Measurements from ENCODE around the gene CFAP61.

Gene CFAP61

GRCh38 chr20:20174089-20174835 lies 121.9 kb downstream of the CFAP61 start:
- no peak for DNase-seq (ENCODE audit: low read depth)

DNA sequence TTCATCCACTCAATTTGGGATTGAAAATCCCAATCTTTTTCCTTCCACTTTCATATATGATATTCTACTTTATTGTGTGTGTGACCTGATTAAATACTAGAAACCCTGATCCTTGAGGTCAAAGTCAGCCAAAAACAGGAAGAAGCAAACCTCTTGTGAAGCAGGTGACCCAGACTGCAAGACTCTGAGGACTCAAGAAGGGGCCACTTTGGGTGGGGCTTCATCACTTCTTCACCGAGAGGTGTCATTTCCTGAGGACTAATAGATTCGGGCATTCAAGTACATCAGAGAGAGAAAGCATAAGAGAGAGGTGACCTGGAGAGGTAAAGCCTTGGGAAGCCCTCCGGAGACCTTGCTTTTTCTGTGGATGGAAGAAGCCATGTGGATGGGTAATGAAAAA lies 129.0 kb downstream of the CFAP61 start:
- DNase-seq (ENCODE audit: low read depth), result no peak

DNA sequence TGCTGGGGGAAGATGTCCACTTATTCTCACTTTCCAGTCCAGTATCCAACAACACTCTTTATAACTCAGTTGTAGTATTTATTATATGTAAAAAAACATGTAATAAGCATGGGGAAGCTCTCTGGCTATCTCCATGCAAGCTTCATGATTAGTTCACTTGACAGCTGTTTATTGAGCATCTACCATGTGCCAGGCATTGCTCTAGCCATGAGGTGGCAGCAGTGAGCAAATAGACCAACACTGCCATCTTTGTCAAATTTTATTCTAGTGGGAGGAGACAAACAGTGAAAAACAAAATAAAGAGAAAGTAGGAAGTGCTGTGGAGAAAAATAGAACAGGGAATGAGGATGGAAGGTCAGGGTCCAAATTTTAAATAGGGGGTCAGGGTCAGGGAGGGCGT lies 131.8 kb downstream of the CFAP61 start:
- peak; percentile 3 for DNase-seq (ENCODE audit: low read depth)

- DNase-seq (ENCODE audit: low read depth), result no peak
These were observed 132.4 kb downstream of the CFAP61 start for GRCh38 chr20:20184706-20185105.

DNA sequence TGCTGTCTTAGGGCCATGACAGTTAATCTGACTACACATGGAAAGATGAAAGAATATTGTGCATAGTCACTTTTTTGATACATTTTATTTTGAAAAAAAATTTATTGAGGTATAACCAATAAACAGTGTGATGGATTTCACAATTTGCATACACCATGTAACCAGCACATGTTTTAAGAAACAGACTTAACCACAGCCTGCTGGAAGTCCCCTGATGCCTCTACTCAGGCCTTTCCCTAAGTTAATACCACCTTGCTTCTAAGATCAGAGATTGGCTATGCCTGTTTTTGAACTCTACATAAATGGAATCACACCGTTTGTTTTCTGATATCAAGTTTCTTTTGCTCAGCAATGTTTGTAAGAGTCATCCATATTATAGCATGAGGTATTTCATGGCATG lies 136.3 kb downstream of the CFAP61 start:
- DNase-seq (ENCODE audit: low read depth), result no peak

GRCh38 chr20:20192366-20192765 lies 140.0 kb downstream of the CFAP61 start:
- no peak for DNase-seq (ENCODE audit: low read depth)

- no peak for DNase-seq (ENCODE audit: low read depth)
These were observed 142.8 kb downstream of the CFAP61 start for GRCh38 chr20:20195021-20195705.

DNA sequence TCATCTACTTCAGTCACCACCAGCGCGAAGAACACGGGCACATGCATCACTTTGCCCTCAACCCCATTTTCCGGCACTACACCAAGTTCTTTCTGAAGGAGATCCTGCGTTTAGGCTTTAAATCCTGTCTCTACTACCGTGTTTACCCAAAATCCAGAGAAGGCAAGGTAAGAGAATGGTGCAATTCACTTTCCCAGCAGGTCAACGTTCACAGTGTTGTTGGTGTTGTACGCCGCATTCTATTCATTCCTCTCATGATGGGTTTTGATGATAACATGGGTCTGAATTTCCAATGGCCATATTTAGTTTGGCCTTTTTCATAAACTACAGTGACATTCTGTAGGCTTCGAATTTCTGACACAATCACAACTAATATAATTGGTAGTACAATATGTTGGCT lies 144.3 kb downstream of the CFAP61 start:
- no peak for DNase-seq (ENCODE audit: low read depth)

- DNase-seq (ENCODE audit: low read depth), result no peak
These were observed 145.7 kb downstream of the CFAP61 start for GRCh38 chr20:20198011-20198410.

- DNase-seq (ENCODE audit: low read depth), result no peak
These were observed 147.2 kb downstream of the CFAP61 start for GRCh38 chr20:20199361-20200160.

DNA sequence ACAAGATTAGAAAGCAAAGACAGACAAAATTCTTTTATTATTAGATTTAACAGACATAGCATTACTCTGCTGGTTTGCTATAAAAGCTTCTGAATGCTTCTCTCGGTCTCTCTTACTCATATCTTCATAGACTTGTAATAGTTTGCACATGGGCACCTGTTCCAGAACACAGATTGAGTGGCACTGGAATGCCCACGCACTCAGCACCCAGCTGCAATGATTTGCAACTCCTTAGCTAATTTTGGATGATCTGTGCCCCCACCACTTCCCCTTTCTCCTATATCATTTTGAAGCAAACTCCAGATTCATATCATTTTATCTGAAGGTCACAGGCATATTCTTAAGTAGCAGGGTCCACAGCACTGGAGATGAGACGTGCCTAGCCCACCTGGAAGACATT lies 148.8 kb downstream of the CFAP61 start:
- DNase-seq (ENCODE audit: low read depth), result no peak

- DNase-seq (ENCODE audit: low read depth), result no peak
These were observed 149.3 kb downstream of the CFAP61 start for GRCh38 chr20:20201639-20202038.

DNA sequence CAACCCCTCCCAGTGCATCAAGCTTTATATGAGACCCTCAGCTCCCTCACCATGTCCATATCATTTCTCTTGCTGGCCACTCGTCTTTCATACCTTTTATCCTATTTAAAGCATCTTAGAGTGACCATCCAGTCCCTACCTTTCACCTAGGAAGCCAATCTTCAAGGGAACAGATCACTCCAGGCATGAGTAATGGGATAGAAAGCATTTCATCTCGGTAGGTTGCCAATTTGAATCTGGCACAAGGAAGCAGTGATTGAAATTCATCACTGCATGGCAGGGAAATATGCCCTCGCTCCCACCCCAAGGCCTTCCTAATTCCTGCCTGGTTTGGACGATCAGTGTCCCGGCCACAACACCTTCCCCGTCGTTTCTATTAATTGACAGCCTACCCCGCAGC lies 150.4 kb downstream of the CFAP61 start:
- no peak for DNase-seq (ENCODE audit: low read depth)

GRCh38 chr20:20203784-20204183 lies 151.5 kb downstream of the CFAP61 start:
- no peak for DNase-seq (ENCODE audit: low read depth)

GRCh38 chr20:20204256-20204655 lies 151.9 kb downstream of the CFAP61 start:
- no peak for DNase-seq (ENCODE audit: low read depth)

- no peak for DNase-seq (ENCODE audit: low read depth)
These were observed 153.0 kb downstream of the CFAP61 start for GRCh38 chr20:20205141-20205861.

DNA sequence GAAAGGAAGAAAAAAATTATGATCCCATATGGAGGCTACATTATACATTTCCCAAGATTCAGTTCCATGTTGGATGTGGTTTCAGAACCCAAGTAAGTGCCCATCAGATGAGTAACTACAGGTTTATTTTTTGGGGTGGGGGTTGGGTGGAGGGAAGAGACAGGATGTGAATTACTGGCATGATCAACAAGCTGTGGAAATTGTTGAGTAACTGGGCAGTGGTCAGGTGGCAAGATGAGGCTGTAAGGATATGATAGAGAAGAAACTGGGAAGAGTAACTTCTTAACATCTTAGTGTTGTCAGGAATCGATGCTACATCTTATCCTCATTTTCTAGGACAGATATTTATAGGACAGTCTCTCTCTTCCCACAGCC lies 153.5 kb downstream of the CFAP61 start:
- no peak for DNase-seq (ENCODE audit: low read depth)

DNA sequence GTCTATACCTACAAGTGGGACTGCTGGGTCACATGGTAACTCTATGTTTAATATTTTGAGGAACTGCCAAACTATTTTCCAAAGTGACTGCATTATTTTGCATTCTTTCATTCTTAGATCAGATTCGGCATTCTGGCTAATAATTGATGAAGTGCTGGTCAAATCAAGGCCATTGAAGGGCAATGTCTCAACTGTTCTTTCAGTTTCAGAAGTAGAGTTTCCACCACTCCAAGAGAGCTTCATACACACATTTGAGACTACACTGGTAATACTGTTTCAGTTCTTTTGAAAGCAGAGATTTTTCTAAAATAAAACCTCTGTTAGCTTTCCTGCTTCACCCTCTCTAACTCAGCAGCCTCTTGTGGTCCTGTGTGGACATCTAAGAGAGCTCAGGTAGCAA lies 154.5 kb downstream of the CFAP61 start:
- no peak for DNase-seq (ENCODE audit: low read depth)

DNA sequence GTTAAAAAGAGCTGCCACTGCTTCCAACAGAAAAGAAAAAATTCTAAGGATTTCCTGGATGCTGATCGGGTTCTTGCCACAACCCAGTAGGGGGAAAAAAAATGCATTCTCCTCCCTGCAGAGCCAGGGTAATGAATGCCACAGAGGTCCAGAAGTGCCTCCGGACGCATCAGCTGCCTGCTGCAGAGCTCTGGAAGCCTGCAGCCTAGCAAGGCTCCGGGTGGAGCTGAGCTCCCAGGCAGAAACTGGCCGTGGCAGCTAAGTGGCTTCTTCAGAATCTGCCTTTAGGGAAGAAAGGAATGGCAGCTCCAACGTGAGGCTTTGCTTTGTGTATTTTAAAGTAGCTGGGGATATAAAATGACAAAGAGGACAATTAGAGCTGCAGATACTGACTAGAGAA lies 155.0 kb downstream of the CFAP61 start:
- no peak for DNase-seq (ENCODE audit: low read depth)

DNA sequence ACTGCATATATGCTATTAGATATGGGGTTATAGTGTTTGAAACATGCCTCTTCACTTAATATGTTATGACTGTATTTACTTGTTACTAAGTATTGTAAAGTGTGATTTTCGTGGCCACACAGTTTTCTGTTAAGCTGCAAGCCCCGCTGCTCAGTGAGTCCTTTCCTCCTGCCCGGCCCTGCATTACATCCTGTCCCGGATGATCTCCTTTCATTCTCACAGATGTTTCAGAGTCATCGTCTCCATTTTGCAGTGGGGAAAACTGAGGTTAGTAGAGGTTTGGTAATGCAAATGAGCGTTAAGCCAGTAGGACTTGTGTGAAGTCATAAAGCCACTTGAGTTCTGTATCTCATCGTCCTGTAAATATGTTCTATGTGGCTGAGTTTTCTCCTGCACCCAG lies 155.5 kb downstream of the CFAP61 start:
- no peak for DNase-seq (ENCODE audit: low read depth)

GRCh38 chr20:20209684-20210083 lies 157.4 kb downstream of the CFAP61 start:
- no peak for DNase-seq (ENCODE audit: low read depth)

DNA sequence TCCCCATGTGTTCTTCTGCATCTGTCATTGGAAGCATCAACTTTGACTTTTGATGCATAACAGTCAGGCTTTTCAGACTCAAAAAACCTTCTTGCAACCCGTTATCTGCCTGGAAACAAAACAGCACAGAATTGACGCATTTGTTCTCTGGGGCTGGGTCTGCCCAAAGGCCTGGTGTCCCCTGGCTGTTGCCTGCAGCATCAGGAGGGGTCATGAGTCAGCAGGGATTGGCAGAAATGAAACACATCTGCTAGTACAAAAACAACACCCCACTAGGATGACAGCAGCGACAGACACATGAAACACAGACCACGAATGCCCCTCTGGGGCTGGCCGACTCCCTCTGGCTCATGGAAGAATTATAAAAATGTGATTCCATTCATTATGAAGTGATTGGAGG lies 158.0 kb downstream of the CFAP61 start:
- DNase-seq (ENCODE audit: low read depth), result no peak

- no peak for DNase-seq (ENCODE audit: low read depth)
These were observed 158.6 kb downstream of the CFAP61 start for GRCh38 chr20:20210943-20211273.

Data from HS-27A (cell line).